Esophagus squamous epithelium (tissue), 5 donors: Measurements from ENCODE around the gene PAOX. TPM values are rescaled to one million over a fixed set of nuclear protein-coding genes. Genes with fewer than 3 reads are reported as not detected.

ENCODE experiments used
- DNase-seq: peaks from one replicate; lab custom pipeline; 2025; lab: John Stamatoyannopoulos, UW
- H3K27ac ChIP-seq, 4 donors: fragments of 200-600 bp; sonication (generic); one replicate each; pipeline ENCODE4 v1.5.1; 2016 to 2019; ENCODE audit warnings: mild to moderate bottlenecking in 1 of 4
- H3K27me3 ChIP-seq, 4 donors: fragments of 200-600 bp; sonication (generic); 1 replicate in 3 of 4; 2 replicates in 1 of 4; pipeline versions ENCODE4 v1.5.1 to v1.6.0; 2017 to 2021; ENCODE audit warnings: antibody characterized with exemption in 1 of 4
- H3K36me3 ChIP-seq, 3 donors: fragments of 200-600 bp; sonication (generic); one replicate each; pipeline ENCODE4 v1.5.1; 2016 to 2019
- H3K4me1 ChIP-seq, 3 donors: fragments of 200-600 bp; sonication (generic); one replicate each; pipeline ENCODE4 v1.5.1; 2017 to 2019
- H3K4me3 ChIP-seq, 4 donors: fragments of 200-600 bp; sonication (generic); 1 replicate in 3 of 4; 2 replicates in 1 of 4; pipeline ENCODE4 v1.5.1; 2016 to 2019; ENCODE audit warnings: mild to moderate bottlenecking in 2 of 4, moderate library complexity in 1 of 4
- H3K9me3 ChIP-seq, 3 donors: fragments of 200-600 bp; sonication (generic); one replicate each; pipeline ENCODE4 v1.5.1; 2016 to 2019
- POLR2A ChIP-seq, 4 donors: fragments of 450-650 bp; IDR thresholded peaks; one replicate each; pipeline ENCODE4 v1.6.1; 2017; ENCODE audit warnings: antibody characterized with exemption in 4 of 4, mild to moderate bottlenecking in 4 of 4, moderate library complexity in 3 of 4
- WGBS, 2 donors: methylation state at CpG; one replicate each; pipeline ENCODE4 v1.1.5; 2018; 5-methylcytosine and 5-hydroxymethylcytosine counted together
- intact Hi-C: fragments of 100-400 bp; cut with DNase I; formaldehyde crosslinking; loops from one replicate; pipeline ENCODE4 v1.15.0; 2022
- total RNA-seq, 4 donors: library from RNA; depleted of rRNA; stranded (reverse); fragments of >200 nt; gene quantifications; one replicate each; pipeline ENCODE4 v1.1.0, GENCODE V29; 2016
- TF ChIP-seq, protein P1 (sequence below), 6 experiments: fragments of 450-650 bp in 4 of 6; fragments of 200-600 bp in 2 of 6; sonication (generic) in 2 of 6; IDR thresholded peaks; one replicate each; pipeline ENCODE4 v1.5.1; 2016 to 2019; ENCODE audit warnings: antibody characterized with exemption in 6 of 6, mild to moderate bottlenecking in 4 of 6, moderate library complexity in 4 of 6
- donor health status: DM: yes; HTN: yes; CAD: no.

Gene PAOX
- total RNA-seq, 4 donors from 2014 or later: 11.5 to 16.6 (median 15.9) TPM

DNA sequence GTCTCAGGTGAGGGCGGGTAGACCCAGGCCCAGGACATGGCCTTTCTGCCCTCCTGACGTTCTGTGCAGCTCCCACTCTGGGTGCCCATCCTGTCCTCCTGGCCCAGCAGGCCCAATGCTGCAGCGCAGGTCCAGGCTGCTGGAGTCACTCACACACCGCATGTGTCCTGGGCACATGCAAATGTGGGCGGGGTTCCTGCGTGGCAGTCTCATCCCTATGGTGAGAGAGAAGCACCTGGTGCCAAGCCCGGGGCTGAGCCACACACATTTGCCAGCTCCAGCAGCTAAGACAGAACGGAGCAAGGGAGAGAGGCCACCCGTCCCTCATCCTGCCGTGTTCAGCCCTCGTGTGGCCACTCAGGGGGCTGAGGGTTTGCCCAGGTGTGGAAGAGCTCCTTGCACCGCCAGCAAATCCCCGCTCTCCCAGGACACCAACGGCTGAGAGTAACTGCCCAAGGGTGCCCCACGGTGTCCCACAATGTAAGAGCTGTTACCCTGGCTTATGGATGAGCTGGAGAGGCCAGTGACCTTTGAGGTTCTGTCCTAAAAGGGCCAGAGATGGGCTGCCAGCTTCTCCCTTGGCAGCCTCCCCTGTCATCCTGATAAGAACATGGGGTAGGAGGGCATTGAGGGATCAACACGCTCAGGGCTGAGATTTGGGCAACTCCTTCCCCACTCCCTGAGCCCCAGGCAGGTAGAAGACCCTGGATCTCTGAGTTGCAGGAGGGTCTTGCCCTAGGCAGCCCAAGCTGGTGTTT, 25.7 kb upstream of the PAOX start:
- Histone ChIP-seq H3K36me3 (no peaks in the 10 kb centered on the region), H3K9me3 (no peaks in the 10 kb centered on the region), H3K27me3 (peaks cover 0 to 45% (median 0%) of the 10 kb centered on the region in 4 donors), H3K4me3 (no peak overlapping the region), H3K27ac (no peak overlapping the region), H3K4me1 (peaks cover 10 to 22% (median 13%) of the 10 kb centered on the region in 3 donors)
- DNase-seq: no peak
- WGBS, 2 donors: 67 to 88% methylated on average over 6 to 8 of the region's 16 CpGs
- TF ChIP-seq, protein P1, sequence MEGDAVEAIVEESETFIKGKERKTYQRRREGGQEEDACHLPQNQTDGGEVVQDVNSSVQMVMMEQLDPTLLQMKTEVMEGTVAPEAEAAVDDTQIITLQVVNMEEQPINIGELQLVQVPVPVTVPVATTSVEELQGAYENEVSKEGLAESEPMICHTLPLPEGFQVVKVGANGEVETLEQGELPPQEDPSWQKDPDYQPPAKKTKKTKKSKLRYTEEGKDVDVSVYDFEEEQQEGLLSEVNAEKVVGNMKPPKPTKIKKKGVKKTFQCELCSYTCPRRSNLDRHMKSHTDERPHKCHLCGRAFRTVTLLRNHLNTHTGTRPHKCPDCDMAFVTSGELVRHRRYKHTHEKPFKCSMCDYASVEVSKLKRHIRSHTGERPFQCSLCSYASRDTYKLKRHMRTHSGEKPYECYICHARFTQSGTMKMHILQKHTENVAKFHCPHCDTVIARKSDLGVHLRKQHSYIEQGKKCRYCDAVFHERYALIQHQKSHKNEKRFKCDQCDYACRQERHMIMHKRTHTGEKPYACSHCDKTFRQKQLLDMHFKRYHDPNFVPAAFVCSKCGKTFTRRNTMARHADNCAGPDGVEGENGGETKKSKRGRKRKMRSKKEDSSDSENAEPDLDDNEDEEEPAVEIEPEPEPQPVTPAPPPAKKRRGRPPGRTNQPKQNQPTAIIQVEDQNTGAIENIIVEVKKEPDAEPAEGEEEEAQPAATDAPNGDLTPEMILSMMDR (IDR thresholded peaks at IDR 0.05): no peak
- no peak for TF ChIP-seq POLR2A (IDR thresholded peaks at IDR 0.05)
- intact Hi-C loops: no loop called here

- H3K27me3 ChIP-seq: peaks cover 0 to 38% (median 0%) of the 10 kb centered on the region in 4 donors
- no peaks in the 10 kb centered on the region for H3K9me3 ChIP-seq
- 75% methylated on average over 1 to 6 of the region's 16 CpGs for WGBS, 2 donors
- H3K27ac ChIP-seq: no peak overlapping the region
- no peak overlapping the region for H3K4me3 ChIP-seq
- no peaks in the 10 kb centered on the region for H3K36me3 ChIP-seq
- TF ChIP-seq, protein P1 (IDR thresholded peaks at IDR 0.05): no peak
- no peak for TF ChIP-seq POLR2A (IDR thresholded peaks at IDR 0.05)
- DNase-seq: no peak
- intact Hi-C loops: no loop called here
- peaks cover 10 to 22% (median 13%) of the 10 kb centered on the region in 3 donors for H3K4me1 ChIP-seq
Observed at GRCh38 chr10:133353988-133354605, 25.0 kb upstream of the PAOX start.

DNA sequence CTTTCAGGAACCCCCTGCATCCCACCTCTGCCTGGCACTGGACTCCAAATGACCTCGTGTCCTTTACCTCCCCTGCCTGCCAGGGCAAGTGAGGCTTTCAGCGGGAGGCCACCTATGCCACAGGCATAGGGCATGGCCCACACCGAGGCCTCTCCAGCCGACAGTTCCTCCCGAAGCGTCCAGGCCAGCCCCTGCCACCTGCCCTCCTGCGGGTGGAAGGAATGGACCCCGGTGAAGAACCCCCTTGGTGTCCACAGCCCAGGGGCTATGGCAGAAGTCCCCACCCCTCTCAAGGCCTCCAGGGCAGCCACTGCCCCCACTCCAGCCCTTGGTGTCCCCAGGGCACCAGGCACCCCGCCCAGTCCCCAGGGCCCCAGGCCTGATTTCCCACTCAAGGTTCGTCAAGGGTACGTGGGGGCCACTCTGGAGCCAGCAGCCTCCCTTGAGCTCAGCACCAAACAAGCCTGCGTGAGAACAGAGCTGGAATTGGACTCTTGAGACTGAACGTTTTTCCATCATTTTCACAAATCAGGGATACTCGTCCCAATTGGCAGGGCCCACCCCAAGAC, 24.3 kb upstream of the PAOX start:
- H3K36me3 ChIP-seq: no peaks in the 10 kb centered on the region
- H3K4me3 ChIP-seq: no peak overlapping the region
- H3K9me3 ChIP-seq: no peaks in the 10 kb centered on the region
- no peak overlapping the region for H3K27ac ChIP-seq
- TF ChIP-seq, protein P1 (IDR thresholded peaks at IDR 0.05): no peak
- TF ChIP-seq POLR2A (IDR thresholded peaks at IDR 0.05): no peak
- peaks cover 10 to 25% (median 13%) of the 10 kb centered on the region in 3 donors for H3K4me1 ChIP-seq
- peaks cover 0 to 32% (median 0%) of the 10 kb centered on the region in 4 donors for H3K27me3 ChIP-seq
- no peak for DNase-seq
- whole genome bisulfite sequencing, 2 donors: 95% methylated on average over 3 of the region's 14 CpGs; no CpG with 5 or more reads in 1 of the 2 donors
- intact Hi-C loops: no loop called here

DNA sequence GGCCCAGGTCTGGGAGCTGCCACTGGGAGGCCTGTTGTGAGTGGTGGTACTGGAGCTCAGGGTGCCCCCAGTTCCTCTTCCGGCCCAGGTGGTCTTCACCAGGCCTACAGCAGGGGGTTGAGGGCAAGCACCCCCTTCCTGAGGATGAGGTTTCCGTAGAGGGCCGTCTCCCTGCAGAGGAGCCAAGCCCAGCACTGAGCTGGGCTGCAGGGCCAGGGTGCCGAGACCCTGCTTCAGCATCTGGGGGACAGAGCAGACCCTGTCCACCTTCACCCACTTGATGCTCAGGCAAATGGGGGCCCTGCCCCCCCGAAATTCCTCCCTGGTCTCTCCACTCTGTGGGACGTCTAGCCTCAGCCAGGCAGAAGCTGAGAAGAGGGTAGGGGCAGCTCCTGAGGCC, 23.8 kb upstream of the PAOX start:
- Histone ChIP-seq H3K27ac (no peak overlapping the region), H3K4me3 (no peak overlapping the region), H3K27me3 (peaks cover 0 to 27% (median 0%) of the 10 kb centered on the region in 4 donors), H3K9me3 (no peaks in the 10 kb centered on the region), H3K4me1 (peaks cover 10 to 30% (median 13%) of the 10 kb centered on the region in 3 donors), H3K36me3 (no peaks in the 10 kb centered on the region)
- DNase-seq: no peak
- intact Hi-C loops: no loop called here
- TF ChIP-seq POLR2A (IDR thresholded peaks at IDR 0.05): no peak
- TF ChIP-seq, protein P1 (IDR thresholded peaks at IDR 0.05): no peak
- no CpG with 5 or more reads among the region's 6 CpGs for WGBS, 2 donors

- no peaks in the 10 kb centered on the region for H3K36me3 ChIP-seq
- no peak for DNase-seq
- no peak overlapping the region for H3K27ac ChIP-seq
- H3K4me3 ChIP-seq: no peak overlapping the region
- peaks cover 0 to 1% (median 0%) of the 10 kb centered on the region in 3 donors for H3K9me3 ChIP-seq
- no CpG with 5 or more reads among the region's 3 CpGs for WGBS, 2 donors
- H3K4me1 ChIP-seq: peaks cover 10 to 37% (median 13%) of the 10 kb centered on the region in 3 donors
- TF ChIP-seq, protein P1 (IDR thresholded peaks at IDR 0.05): no peak
- no peak for TF ChIP-seq POLR2A (IDR thresholded peaks at IDR 0.05)
- intact Hi-C loops: no loop called here
- H3K27me3 ChIP-seq: peaks cover 0 to 23% (median 0%) of the 10 kb centered on the region in 4 donors
Observed at GRCh38 chr10:133355991-133356390, 23.1 kb upstream of the PAOX start.
